GM23248 (cell line): ENCODE measurements around the gene NOS1.

Experiments
- EZH2 ChIP-seq: fragments of 200-600 bp; sonication (generic); IDR thresholded peaks from 2 replicates; pipeline ENCODE4 v1.6.1; 2018; ENCODE audit warnings: antibody characterized with exemption, mild to moderate bottlenecking; ENCODE audit not compliant: insufficient read depth, poor library complexity, severe bottlenecking
- EZH2phosphoT487 ChIP-seq: fragments of 200-600 bp; sonication (generic); IDR thresholded peaks from 2 replicates; pipeline ENCODE4 v1.6.1; 2018; ENCODE audit warnings: antibody characterized with exemption, moderate library complexity, mild to moderate bottlenecking, low read depth; ENCODE audit not compliant: insufficient read depth

DNA sequence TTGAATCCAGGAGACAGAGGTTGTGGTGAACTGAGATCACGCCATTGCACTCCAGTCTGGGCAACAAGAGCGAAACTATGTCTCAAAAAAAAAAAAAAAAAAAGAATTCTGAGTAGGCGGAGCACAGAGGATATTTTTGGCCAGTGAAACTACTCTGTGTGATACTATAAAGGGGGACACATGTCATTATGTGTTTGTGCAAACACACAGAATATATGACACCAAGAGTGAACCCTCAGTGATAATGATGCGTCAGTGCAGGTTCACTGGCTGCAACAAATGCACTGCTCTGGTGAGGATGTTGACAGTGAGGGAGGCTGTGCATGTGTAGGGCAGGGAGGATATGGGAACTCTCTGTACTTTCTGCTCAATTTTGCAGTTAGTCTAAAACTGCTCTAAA, 195.3 kb downstream of the NOS1 start:
- TF ChIP-seq EZH2 (no peak), EZH2phosphoT487 (no peak)
